ENCODE measurements around the gene CMTM7.
A peak's percentile ranks its signal among the peaks of the same experiment; 100 is the strongest.
"Not testable (repeated sequence)": the region's sequence is repeated elsewhere in the genome, so short reads cannot be mapped to it uniquely, and the experiment has no call there.

Gene CMTM7

DNA sequence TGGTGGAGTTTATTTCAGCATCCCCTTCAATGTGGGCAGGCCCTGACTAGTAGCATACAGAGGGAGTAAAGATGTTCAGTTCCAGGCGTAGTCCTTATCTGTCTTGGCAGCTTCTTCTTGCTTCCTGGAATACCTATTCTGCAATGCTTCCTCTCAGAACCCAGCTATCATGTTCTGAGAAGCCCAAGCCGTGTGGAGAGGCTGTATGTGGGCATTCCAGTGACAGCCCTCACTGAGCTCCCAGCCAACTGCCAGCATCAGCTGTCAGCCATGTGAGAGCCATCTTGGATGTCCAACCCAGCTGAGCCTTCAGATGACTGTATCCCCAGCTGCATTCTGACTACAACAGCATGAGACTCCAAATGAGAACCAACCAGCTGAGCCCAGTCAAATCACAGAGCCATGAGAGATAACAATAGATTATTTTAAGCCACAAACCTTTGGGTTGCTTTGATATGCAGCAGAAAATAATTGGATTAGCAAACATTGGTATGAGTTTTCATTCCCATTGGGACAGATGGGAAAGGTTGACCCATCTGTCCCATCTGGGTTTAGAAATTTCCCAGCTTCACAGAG is 8.4 kb upstream of the CMTM7 start:
- DNase-seq (ENCODE audit: low read depth): no peak

DNA sequence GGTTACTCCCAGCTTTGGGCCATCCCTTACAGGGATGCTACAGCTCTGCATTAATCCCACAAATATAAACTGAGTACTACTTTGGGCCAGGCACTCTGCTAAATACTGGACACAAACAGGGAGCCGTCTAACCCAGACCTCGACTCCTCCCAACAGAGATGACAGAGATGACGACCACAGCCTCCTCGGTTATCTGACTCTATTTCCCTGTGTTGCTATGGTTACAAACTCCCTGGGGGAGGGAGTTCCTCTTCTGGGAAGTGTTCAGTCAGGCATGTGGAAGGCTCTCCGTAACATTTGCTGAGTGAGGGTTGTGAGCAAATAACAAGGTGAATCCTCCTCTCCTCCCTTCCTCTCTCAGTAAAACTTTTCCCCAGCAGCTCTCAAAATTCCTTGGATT is 6.7 kb upstream of the CMTM7 start:
- DNase-seq (ENCODE audit: low read depth): peak; percentile 25

DNA sequence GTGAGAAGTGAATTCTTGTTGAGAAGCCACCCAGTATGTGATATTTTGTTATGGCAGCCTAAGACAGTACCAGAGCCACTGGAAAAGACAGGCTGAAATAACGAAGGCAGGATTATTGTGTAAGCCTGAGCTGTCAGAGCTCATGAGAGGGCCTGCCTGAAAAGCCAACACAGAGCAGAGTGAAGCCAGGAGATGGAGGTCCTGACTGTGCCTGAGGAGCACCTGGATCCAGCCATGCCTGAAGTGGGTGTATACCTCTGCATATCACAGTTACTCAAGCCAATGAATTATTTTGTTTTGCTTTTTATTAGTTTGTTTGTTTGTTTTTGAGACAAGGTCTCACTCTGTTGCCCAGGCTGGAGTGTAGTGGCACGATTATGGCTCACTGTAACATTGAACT is 4.1 kb upstream of the CMTM7 start:
- no peak for DNase-seq (ENCODE audit: low read depth)

DNA sequence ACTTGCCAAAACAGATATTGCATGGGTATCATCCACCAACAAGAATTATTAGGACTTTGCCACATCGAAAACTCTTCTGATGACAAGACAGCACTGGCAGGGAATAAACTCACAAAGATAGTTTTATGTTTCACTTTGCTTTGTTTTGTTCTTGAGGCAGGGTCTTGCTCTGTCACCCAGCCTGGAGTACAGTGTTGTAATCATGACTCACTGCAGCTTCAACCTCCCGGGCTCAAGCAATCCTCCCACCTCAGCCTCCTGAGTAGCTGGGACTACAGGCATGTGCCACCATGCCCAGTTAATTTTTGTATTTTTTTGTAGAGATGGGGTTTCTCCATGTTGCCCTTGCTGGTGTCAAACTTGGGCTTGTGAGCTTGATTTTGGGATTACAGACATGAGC is 2.1 kb upstream of the CMTM7 start:
- not testable (repeated sequence) for DNase-seq (ENCODE audit: low read depth)

DNA sequence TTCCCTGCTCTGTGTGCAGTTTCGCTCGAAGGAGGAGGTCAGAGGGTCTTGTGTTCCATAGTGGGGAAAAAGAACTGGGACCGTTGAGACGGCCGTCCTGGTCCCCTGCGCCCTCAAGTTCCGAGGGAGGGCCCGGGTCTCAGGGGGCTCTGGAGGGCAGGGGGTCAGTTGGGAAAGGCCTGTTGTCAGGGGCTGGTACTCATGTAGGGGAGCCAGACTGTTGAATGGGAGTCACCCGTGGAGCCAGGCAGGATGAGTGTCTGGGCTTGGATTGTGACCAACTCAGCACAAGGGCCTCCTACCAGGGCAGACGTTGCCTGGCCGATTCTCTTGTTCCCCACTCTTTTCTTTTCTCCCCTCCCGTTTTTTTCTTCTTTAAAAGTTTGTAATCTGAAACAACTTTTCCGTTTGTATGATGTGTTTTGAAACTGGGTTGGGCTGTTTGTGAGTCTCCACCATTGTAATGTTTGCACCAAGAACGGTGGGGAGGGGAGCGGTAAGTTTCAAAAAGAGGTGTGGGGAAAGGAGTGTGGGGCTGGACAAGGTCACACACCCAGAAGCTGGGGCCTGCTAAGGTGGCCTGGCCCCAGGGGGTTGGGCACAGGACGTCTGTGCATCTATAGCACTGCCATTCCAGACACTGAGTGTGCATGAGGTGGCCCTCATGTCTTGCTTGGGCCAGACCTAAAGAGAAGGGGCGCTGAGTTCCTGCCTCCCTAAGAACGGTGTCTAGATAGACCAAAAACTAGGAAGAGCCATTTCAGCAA is 1.1 kb downstream of the CMTM7 start:
- DNase-seq (ENCODE audit: low read depth): peak; percentile 78

DNA sequence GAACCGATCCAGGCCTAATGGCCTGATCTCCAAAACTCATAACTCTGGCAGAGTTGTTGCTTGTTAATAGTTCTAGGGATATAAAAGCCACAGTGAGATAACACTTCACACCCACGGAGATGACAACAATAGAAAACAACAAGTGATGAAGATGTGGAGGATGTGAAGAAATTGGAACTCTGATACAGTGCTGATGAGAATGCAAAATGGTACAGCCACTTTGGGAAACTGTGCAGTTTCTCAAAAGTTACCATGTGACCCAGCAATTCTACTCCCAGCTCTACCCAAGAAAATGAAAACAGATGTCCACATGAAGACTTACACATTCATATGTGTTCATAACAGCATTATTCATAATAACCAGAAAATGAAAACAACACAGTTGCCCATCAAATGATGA is 3.8 kb downstream of the CMTM7 start:
- DNase-seq (ENCODE audit: low read depth): peak; percentile 60

DNA sequence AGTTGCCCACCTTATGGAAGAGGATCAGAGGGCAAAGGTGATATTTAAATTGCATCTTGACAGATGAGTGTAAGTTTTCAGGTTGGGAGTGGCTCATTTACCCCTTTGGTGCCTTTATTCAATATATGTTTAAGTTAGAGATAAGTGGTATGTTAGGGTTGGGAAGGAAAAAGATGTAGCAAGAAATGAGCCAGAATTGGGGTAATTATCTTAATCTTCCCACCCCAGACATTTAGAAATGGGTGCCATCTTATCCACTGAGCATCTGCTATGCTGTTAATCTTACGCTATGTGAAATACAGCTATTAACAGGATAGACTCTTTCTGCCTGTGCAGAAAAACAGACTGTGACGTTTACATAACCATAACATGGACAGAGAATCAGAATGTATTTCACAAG is 6.3 kb downstream of the CMTM7 start:
- DNase-seq (ENCODE audit: low read depth): no peak

DNA sequence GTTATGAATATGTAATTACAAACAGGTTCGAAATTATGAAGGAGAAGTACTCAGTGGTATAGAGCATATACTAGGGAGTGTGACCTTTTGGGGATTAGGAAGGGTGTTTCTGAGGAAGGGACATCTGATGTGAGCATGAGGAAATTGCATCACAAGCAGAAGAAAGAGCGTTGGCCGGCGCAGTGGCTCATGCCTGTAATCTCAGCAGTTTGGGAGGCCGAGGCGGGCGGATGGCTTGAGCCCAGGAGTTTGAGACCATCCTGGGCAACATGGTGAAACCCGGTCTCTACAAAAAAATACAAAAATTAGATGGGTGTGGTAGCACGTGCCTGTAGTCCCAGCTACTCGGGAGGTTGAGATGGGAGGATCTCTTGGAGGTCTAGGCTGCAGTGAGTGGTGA is 6.9 kb downstream of the CMTM7 start:
- DNase-seq (ENCODE audit: low read depth): no peak

DNA sequence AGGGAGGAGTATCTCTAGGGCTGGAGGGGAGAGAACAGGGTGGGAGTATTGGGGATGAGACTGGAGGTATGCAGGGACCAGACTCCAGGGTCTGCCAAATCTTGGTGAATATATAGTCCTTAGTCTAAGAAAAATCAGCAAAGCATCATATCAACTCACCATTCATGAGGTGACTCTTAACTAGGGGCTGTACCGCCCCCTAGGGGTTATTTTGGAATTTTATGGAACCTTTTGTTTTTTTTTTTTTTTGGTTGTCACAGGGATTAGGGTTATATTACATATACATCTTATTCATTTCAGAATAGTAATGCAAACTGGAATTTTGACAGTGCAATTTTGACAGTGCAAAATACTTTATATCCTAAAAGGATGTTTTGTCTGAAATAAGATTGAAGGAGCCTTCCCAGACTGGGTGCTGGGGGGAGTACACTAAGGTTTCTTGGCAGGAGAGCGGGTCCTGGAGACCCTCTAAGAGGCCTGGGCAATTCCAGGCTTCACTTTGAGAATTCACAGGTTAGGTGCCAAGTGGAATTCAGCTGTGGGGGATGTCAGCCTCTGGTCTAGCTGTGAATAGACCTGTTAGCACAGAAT is 7.5 kb downstream of the CMTM7 start:
- DNase-seq (ENCODE audit: low read depth): peak; percentile 35

DNA sequence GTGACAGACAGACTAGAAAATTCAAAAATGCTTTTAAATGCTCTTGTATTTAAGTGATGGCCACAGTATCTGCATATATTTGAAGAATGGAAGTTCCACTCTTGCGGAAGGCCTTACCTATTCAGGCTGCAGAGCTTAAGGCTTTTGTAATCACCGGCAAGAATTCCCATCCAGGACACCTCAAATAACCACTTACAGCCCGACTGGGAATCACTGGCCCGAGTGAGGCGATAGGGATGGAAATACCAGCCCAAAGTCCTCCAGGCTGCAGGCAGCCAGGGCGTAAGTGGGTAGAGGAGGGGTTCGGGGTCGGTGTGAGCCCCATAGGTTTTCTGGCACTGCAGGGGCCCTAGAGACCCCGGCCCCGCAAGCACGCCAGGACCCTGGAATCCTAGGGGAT is 9.5 kb downstream of the CMTM7 start:
- no peak for DNase-seq (ENCODE audit: low read depth)

DNA sequence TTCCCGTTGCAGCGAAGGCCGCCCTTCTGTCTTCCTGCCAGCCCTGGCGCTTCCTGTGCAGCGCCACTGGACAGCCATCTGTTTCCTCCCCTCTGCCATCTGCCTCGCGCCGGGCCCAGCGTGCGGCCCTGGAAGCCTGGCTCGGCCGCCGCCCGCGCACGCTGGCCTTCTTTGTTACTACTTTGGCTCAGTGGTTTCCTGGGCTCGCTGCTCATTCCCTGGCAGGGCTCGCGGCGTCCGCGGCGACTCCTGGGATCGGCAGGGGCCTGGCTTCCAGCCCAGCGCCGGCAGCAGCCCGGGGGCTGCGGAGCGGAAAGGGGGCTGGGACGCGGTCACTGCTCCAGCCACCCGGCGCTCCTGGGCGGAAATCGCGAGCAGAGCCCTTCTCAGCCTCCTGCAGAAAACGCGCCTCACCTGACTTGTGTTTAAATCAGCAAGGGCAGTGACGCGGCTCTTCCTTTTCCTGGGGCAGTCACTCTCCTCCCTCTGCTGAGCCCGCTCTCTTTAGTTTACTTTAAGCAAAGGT is 10.0 kb downstream of the CMTM7 start:
- DNase-seq (ENCODE audit: low read depth): peak; percentile 72

DNA sequence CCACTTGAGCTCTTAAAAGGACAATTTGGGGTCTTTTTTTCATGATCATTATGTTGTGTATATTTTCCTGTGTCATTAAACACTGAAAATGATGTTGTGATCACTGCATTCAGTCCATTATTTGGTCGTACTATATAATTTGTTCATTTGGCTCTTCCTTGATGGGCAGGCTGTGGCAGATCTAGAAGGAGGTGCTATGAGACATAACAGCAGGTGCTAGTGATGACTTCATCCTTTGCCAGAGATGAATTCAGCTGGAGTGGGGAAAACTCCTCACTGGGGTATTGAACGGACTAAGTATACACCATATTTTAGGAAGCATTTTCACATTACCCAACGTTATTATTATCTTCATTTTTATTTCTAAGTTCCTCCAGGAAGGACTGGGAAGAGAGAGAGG is 12.0 kb downstream of the CMTM7 start:
- DNase-seq (ENCODE audit: low read depth): no peak

DNA sequence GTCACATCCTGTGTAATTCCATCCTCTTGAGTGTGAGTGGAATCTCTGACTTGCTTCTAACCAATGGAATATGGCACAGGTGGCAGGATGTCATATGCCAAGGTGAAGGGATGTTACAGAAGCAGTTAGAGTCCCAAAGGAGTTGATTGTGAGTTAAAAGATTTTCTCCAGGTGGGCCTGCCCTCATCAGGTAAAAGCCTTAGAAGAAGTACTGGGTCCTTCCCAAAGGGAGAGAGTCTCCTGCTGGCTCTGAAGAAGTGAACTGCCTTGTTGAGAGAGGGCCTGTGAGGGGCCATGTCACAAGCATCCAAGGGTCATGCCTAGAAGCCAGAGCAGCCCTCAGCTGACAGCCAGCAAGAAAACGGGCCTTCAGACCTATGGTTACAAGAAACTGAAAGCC is 13.1 kb downstream of the CMTM7 start:
- no peak for DNase-seq (ENCODE audit: low read depth)

DNA sequence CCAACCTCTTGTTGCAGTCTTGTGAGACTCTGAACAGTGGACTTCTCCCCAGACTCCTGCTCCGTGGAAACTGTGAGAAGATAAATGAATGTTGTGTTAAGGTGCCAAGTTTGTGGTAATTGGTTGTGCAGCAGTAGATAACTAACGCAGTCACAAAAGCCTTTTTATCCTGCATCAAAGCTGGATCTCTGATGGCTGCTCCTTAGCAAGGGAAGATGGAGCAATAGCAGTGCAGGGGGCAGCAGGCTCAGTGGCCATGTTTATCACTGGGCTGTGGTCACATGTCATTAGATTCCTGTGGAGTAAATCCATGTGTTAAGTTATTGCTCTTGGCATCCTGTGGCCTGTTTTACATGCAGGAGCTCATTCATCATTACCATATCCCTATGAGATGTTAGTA is 13.5 kb downstream of the CMTM7 start:
- DNase-seq (ENCODE audit: low read depth): peak; percentile 66

DNA sequence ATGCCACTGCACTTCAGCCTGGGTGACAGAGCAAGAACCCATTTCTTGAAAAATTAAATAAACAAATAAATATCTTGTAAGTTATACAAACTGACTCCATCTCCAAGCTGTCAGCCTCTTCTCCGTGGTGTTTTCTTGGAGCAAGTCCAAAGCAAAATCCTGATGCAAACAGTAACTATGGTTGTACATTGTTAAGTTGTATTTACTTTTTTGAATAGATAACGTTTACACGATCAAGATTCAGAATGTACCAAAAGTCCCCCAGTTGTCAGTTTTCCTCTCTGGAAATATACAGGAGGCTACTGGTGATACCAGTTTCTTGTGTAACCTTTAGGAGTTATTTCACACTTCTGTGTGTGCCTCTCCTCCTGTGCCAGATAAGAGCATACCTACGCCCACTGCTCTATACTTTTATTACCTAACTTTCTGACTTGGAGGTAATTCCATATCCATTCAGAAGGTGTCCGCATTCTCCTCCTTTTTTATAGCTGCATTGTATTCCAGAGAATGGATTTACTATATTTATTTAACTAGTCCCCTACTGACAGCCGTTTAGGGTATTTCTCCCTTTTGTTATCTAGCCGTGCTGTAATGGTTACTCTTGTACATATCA is 14.2 kb downstream of the CMTM7 start:
- DNase-seq (ENCODE audit: low read depth): no peak

DNA sequence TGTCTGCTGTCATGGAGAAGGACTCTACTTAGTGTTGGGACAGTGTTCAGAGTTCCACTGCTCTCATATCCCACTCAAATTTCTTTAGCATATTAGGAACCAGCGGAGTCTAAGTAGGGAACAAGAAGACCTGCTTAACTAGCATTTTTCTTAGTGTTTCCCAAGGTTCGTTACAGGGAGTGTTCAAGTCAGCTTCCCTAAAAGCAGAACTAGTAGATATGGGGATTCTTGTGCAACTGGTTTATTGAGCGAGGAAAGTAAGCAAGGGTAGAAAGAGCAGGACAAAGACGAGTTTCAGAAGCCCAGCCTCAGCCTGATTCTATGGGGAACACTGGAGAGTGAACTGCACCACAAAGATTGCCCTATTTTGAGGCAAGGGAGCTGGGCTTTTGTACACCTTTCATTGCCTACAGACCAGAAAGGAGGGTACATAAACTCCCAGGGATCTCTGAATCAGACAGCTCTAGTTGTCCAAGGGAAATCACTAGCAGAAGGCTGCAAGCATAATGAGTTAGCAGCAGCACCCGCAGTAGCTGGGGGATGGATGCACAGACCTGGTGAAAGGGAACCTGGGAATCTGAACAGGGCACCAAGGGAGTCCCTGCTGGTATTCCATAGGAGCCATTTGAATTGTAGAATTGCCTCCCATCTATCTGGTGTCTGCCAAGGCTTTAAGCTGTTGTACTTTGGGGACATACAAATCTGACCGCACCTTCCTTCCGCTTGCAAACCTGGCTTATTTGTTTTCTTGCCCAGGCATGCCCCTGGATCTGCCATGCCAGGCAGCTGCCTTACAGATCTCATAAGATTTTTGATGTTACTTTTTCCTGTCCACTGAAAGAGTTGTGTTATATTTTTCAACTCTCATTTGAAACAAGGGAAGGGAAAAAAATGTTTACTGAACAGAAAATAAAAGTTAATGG is 15.1 kb downstream of the CMTM7 start:
- no peak for DNase-seq (ENCODE audit: low read depth)

DNA sequence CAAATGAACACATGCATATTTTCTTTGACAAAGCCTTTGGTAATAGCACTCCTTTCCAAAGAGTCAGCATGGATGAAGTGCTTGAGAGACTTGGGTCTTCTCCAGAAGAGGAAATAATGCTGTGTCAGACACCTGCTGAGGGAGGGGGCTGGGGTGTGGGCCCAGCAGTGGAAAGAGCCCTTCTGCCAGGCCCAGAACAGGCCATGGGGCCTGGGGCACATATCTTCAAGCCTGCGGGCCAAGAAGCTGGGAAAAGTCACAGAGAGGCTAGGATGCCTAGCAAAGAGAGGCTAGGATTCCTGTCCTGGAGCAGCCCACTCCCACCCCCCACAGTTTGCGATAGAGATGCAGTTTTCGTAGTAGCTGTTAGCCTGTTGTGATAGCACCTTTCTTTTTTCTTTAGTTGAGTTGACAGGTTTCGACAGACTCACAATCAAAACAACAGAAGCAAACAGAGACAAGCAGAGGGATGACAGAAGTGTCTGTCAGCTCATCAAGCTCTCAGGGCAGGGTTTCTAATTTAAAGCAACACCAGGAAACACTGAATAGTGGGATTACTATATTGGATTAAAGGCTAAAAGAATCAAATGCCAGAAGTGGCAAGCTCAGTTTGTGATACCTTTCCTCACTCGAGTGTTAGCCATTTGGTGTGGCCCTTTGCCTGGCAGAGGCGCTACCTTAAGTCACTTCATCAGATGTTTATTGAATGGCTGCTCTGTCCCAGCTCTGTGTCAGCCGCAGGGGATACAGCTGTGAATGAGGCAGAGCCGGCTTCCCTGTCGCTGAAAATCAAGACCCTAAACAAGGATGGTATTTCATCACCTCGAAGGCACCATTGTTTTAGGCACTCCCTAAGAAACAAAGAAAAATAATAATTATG is 19.0 kb downstream of the CMTM7 start:
- no peak for DNase-seq (ENCODE audit: low read depth)

DNA sequence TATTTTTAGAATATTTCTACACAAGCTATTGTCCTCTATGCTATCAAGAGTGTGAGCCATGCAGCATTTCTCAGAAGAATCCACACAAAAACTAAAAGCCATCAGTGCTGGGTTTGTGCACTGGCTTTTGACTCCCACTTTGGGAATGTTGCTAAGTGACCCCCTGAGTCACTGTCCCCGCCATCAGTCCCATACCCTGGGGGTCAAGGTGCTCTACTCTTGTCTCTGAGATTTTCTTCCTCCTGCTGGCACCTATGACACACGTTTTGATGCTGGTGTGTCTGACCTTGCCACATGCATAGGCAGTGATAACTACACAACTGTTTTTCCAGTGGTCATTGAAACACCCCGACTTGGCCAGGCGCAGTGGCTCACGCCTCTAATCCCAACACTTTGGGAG is 19.8 kb downstream of the CMTM7 start:
- no peak for DNase-seq (ENCODE audit: low read depth)

DNA sequence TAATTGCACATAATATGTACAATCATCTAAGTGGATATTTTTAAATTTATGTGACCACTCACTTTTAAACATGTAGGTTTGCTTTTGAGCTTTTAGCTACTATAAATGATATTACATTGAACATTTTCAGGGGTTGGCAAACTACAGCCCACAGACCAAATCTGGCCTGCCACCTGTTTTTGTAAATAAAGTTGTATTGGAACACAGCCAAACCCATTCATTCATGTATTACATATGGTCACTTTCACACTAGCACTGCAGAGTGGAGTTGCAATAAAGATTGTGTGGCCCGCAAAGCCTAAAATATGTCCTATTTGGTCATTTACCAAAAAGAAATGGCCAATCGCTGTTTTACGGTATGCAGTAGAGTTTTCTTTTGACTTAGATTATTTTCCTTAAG is 21.2 kb downstream of the CMTM7 start:
- no peak for DNase-seq (ENCODE audit: low read depth)

DNA sequence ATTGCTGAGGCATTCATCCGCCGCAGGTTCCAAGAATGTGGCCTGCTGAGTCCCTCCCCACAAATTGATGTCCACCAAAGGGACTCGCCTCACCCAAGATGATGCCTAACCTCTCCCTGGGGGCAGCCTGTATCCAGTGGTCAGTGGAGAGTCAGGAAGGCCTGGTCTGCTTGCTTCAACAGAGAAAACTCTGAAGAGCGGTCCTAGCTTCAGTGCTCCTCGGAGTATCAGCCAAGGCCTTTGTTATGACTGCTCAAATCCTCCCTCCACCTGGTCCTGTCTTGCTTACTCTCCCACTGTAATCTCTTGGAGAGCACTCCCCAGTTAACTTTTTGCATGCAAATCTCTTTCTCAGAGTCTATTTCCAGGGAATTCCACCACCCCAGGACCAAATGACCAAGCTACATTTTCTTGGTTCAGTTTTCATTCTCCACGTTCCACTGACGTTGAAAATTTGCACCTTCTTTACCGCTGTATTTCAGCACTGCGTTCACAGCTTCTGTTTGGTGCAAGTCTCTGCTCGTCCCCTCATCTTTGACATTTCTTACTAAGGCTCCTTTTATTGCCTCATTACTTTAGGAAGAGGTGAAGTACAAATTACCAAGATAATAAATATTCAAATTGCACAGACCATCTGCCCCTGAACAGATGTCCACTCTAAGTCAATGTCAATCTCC is 22.3 kb downstream of the CMTM7 start:
- DNase-seq (ENCODE audit: low read depth): no peak

Measured in fibroblast of gingiva (primary cell).